Ecto neural progenitor cell (in vitro differentiated cells): ENCODE results near the gene DVL3.
"Not testable (repeated sequence)": the region's sequence is repeated elsewhere in the genome, so short reads cannot be mapped to it uniquely, and the experiment has no call there.

ENCODE experiments used
- DNase-seq: peaks from one replicate; pipeline ENCODE4 v3.0.0-alpha.2; 2018; ENCODE audit warnings: low spot score

DVL3 gene

DNA sequence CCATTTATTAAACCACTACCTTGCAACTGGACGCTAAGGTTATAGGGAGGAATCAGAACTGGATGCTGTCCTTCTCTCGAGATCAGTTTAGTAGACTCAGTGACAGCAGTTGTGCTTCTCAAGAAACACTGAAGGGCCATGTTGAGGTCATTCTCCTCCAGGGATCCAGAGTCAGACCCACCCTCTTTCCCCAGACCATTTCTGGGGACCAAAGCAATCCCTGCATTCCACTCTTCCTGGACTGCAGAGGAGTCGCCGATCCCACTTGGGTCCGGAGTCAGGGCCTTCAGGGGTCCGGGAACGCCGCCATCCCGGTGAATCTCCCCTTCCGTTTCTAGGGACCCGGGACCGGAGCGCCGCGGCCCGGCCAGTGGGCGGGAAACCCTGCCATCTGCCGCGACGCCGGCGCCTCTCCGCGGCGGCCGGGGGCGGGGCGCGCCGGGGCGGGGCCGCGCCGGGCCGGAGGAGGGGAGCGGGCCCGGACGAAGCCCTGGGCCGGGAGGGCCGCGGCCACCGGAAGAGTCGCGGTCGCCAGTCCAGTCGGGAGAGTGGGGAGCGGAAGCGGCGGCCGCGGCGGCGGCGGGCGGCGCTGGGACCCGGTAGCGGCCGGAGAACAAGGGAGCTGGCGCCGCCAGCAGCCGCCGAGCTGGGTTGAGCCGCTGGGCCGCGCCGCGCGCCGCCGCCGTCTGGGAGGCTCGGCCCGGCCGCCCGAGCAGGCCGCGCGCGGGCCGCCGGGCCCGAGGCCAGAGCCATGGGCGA, at the start of gene DVL3:
Gene DVL3, plus strand, starts transcription at position 493 of the 759 bp plus-strand sequence. Its CDS starts 259 bp downstream, at position 752.
- DNase-seq, result peak; percentile 81

DNA sequence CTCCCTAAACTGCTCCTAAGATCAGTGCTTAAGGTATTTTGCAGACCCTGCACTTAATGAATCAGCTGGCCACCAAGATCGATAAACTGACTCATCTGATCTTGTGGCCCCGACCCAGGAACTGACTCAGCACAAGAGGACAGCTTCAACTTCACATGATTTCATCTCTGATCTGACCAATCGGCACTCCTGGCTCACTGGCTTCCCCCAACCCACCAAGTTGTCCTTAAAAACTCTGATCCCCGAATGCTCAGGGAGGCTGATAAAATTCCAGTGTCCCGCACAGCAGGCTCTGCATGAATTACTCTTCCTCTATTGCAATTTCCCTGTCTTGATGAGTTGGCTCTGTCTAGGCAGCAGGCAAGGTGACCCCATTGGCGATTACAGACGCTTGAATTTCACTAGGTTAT, 44.9 kb upstream of the DVL3 start:
- no peak for DNase-seq

DNA sequence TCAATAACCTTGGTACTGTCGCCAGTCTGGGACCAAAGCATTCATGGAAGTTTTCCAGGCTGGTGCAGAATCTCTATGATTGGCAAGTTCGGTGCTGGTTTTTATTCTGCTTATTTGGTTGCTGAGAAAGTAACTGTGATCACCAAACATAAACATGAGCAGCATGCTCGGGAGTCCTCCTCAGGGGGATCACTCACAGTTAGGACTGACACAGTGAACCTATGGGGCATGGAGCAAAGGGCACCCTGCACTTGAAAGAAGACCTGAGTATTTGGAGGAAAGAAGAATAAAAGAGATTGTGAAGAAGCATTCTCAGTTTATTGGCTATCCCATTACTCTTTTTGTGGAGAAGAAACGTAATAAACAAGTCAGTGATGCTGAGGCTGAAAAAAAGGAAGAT, 39.2 kb upstream of the DVL3 start:
- no peak for DNase-seq

DNA sequence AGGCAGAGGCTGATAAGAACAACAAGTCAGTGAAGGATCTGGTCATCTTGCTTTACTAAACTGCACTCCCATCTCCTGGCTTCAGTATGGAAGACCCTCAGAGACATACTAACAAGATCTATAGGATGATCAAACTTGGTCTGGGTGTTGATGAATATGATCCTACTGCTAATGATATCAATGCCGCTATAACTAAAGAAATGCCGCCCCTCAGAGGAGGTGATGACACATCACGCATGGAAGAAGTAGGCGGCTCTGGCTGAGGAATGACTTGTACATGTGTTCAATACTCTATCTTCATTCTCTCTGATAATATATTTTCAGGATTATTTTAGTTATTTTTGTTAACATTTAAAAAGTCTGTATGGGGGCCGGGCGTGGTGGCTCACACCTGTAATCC, 37.5 kb upstream of the DVL3 start:
- no peak for DNase-seq

- not testable (repeated sequence) for DNase-seq
These were observed 34.1 kb upstream of the DVL3 start for GRCh38 chr3:184121031-184121430.

- no peak for DNase-seq
These were observed 29.2 kb upstream of the DVL3 start for GRCh38 chr3:184126006-184126405.

DNA sequence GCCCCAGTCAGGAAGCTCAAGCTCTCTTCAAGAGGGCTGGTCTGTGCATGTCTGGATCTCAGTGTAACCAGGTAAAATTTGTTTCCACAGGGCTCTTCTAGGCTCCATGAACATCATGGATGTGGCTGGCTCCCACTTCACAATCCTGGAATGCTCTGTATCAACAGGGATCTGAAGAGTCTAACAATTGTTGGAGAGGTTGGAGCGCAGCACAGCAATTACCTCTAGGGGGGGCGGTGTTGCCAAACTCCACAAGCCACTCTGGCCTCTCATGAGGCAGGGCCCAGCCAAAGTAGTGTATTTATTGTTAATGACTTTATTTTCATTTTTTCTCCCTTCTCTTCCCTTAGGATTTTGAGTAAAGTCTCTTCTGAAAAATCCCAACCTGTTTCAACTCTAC, 26.2 kb upstream of the DVL3 start:
- peak; percentile 57 for DNase-seq

- no peak for DNase-seq
These were observed 22.2 kb upstream of the DVL3 start for GRCh38 chr3:184132945-184133344.

GRCh38 chr3:184133840-184134745, 21.1 kb upstream of the DVL3 start:
- DNase-seq, result peak; percentile 85

DNA sequence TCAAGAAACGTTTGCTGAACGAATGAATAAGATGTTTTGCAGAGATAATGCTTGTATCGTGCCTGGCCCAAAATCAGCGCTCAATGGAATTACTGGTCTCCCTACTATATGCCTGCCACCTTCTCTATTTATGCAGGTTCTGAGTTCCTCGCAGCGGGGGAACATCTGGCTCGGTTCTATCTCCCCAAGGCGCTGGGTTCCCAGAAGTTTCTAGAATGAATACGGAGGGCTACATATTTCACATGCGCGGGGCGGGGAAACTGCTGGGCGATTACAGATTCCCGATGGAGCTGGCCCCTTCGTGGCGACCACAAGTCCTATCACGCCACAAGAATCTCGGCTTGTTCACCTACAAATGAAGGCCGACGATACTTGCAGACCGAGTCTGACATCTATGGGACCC, 20.4 kb upstream of the DVL3 start:
- DNase-seq, result no peak

GRCh38 chr3:184135149-184135910, 19.8 kb upstream of the DVL3 start, which contains the start of gene EIF2B5:
Gene EIF2B5, plus strand, starts transcription at chr3:184135358. Its CDS starts 28 bp downstream, at chr3:184135386.
- DNase-seq, result peak; percentile 95

GRCh38 chr3:184135911-184136260, 19.3 kb upstream of the DVL3 start:
- DNase-seq, result no peak

DNA sequence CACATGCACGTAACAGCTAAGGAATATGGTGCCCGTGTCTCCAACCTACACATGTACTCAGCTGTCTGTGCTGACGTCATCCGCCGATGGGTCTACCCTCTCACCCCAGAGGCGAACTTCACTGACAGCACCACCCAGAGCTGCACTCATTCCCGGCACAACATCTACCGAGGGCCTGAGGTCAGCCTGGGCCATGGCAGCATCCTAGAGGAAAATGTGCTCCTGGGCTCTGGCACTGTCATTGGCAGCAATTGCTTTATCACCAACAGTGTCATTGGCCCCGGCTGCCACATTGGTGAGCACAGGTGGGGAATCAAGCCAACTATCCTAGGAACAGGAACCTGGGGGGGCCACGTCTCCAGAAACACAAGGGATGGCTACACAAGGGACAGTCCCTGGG, 14.7 kb upstream of the DVL3 start:
- no peak for DNase-seq

DNA sequence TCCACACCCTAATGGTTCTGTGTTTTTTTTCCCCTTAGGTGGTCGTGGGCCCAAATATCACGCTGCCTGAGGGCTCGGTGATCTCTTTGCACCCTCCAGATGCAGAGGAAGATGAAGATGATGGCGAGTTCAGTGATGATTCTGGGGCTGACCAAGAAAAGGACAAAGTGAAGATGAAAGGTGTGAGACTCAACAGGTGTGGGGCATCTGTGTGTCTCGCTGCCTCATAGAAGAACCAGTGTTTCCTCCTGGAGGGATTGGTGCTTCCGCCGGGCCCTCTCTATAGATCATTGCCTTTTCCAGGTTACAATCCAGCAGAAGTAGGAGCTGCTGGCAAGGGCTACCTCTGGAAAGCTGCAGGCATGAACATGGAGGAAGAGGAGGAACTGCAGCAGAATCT, 13.0 kb upstream of the DVL3 start:
- DNase-seq, result no peak

GRCh38 chr3:184143327-184143726, 11.8 kb upstream of the DVL3 start:
- DNase-seq, result no peak

DNA sequence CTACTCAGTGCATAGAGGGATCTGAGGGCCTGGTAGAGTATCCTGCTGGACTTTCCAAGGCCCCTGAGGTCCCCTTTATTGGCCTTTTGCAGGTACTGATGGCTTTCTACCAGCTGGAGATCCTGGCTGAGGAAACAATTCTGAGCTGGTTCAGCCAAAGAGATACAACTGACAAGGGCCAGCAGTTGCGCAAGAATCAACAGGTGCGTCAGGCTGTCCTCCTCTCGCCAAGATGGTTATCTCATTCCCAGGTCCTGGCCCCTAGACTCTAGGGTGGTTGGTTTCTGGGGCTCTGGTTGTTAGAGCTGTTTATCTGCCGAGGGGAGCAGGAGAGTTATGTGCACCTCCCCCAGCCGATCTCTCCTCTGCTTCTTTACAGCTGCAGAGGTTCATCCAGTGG, 10.7 kb upstream of the DVL3 start:
- no peak for DNase-seq

GRCh38 chr3:184145111-184145524, 10.1 kb upstream of the DVL3 start:
- DNase-seq, result no peak

DNA sequence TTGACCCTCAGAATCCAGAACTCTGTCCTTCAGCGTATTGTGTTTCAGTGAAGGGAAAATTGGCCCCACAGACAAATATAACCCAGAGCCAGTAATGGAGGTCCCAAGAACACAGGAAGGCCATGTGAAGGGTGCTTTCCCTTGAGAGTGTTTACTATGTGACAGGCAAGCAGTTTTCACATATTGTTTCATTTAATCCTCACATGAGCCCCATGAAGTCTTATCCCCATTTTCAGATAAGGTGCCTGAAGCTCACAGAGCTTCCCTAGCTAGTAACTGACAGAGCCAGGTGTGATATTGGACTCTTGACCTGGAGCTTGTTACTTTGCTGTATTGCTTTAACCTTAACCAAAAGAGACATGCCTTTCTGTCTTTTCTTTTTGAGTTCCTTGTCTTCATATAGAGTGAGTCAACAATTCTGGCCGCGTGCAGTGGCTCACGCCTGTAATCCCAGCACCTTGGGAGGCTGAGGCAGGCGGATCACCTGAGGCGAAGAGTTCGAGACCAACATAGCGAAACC, 9.4 kb upstream of the DVL3 start:
- no peak for DNase-seq

GRCh38 chr3:184148076-184148475, 7.1 kb upstream of the DVL3 start:
- DNase-seq, result no peak

DNA sequence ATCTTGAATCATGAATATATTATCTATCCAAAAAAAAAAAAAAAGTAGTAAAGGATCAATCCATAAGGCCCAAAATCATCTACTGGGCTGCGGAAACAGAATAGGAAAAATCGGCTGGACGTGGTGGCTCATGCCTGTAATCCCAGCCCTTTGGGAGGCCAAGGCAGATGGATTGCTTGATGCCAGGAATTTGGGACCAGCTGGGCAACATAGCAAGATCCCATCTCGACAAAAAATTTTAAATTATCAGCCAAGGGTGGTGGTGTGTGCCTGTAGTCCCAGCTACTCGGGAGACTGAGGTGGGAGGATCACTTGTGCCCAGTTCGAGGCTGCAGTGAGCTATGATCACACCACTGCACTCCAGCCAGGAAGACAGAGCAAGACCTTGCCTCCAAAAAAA, 6.1 kb upstream of the DVL3 start:
- no peak for DNase-seq

DNA sequence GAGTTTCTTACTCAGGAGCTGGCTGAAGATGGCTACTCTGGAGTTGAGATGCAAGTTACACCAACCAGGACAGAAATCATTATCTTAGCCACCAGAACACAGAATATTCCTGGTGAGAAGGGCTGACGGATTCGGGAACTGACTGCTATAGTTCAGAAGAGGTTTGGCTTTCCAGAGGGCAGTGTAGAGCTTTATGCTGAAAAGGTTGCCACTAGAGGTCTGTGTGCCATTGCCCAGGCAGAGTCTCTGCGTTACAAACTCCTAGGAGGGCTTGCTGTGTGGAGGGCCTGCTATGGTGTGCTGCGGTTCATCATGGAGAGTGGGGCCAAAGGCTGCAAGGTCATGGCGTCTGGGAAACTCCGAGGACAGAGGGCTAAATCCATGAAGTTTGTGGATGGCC, 5.4 kb upstream of the DVL3 start:
- not testable (repeated sequence) for DNase-seq
